ENCODE measurements around the gene YTHDC1.
A peak's percentile ranks its signal among the peaks of the same experiment; 100 is the strongest.

YTHDC1 gene

DNA sequence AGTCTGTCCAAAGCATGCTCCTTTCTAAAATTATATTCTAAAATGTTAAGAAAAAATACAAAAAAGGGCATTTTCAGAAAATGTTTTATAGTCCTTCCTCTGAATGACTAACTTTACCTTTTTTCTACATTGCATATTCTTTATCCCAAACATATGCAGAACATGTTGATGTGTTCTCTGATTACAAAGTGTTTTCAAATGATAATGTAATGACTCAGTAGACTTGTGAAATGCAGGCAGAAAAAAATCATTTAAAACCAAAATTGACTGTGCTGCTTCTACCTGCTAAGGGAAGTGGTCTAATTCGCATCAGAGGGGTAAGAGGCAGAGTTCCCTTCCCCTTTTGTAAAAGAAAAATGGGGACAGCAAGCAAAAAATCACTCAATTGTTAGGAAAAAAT lies 22.7 kb upstream of the YTHDC1 start:
- Histone ChIP-seq H3K27ac (ENCODE audit: low read depth, low read length) (no peak overlapping the region), H4K91ac (ENCODE audit: low read depth, low read length) (no peak overlapping the region), H2BK12ac (ENCODE audit: low read length) (no peak overlapping the region), H3K27me3 (ENCODE audit: insufficient read depth, low read length) (no peaks in the 10 kb centered on the region), H2AFZ (ENCODE audit: insufficient read depth, low read length, poor library complexity) (no peak overlapping the region), H3K79me2 (ENCODE audit: control insufficient read depth, insufficient read depth, low read length, poor library complexity) (peaks cover 1% of the 10 kb centered on the region), H4K8ac (ENCODE audit: low read depth, low read length) (no peak overlapping the region), H3K4me2 (ENCODE audit: low read length) (no peak overlapping the region), H3K9ac (ENCODE audit: low read length) (no peak overlapping the region), H2AK5ac (ENCODE audit: low read length) (no peak overlapping the region), H4K12ac (ENCODE audit: low read depth, low read length) (no peak overlapping the region), H3K23ac (ENCODE audit: low read length) (no peak overlapping the region), H3K18ac (ENCODE audit: low read length) (no peak overlapping the region), H3K4me3 (ENCODE audit: low read depth, low read length) (no peak overlapping the region), H2BK120ac (ENCODE audit: insufficient read depth, low read length, poor library complexity) (no peak overlapping the region), H2BK5ac (ENCODE audit: low read depth, low read length, poor library complexity) (no peak overlapping the region), H3K9me3 (ENCODE audit: insufficient read depth, low read depth, low read length) (no peaks in the 10 kb centered on the region), H3K14ac (ENCODE audit: low read length) (no peak overlapping the region), H3K79me1 (ENCODE audit: low read length) (peaks cover 16% of the 10 kb centered on the region), H3K4ac (ENCODE audit: low read depth, low read length) (no peak overlapping the region), H3K4me1 (ENCODE audit: control insufficient read depth in 1 of 2, insufficient read depth in 2 of 2, low read length in 2 of 2) (peaks cover 13 to 15% of the 10 kb centered on the region in 2 experiments), H3K36me3 (ENCODE audit: control insufficient read depth in 1 of 2, insufficient read depth in 2 of 2, low read length in 2 of 2) (no peaks in the 10 kb centered on the region)
- no CpG with 5 or more reads among the region's 1 CpG for WGBS (ENCODE audit: extremely low coverage, insufficient coverage, insufficient read length)
- peak in 1 of 2 donors; percentile 78 for DNase-seq

DNA sequence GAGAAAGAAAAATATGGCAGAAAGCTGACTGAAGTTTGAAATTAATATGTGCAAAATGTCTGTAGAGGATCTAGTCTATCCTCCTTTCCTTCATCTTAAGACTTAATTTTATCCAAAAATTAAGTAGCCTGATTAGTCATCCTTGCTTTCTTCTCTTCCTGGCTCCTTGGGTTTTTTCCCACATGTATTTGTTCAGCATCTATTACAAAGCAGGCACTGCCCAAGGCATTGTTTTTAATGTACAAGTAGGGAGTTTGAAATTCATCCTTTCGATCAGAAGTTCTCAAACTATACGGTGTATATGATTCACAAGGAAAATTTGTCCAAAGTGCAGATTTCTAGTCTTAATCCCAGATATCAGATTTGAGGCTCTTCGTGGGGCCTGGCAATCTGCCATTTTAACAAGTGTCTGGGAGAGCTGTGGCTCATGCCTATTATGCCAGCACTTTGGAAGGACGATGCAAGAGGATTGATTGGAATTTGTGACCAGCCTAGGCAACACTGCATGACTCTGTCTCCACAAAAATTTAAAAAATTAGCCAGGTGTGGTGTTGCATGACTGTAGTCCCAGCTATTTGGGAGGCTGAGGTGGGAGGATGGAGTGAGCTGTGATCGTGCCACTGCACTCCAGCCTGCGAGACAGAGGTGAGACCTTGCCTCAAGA lies 19.4 kb upstream of the YTHDC1 start:
- peak overlapping the region; percentile 69 for H2BK5ac ChIP-seq (ENCODE audit: low read depth, low read length, poor library complexity)
- no peak overlapping the region for H3K14ac ChIP-seq (ENCODE audit: low read length)
- H4K91ac ChIP-seq (ENCODE audit: low read depth, low read length), result peak overlapping the region; percentile 65
- H3K36me3 ChIP-seq (ENCODE audit: control insufficient read depth in 1 of 2, insufficient read depth in 2 of 2, low read length in 2 of 2), result no peaks in the 10 kb centered on the region
- peaks cover 20% of the 10 kb centered on the region for H3K79me1 ChIP-seq (ENCODE audit: low read length)
- H3K4ac ChIP-seq (ENCODE audit: low read depth, low read length), result no peak overlapping the region
- peaks cover 13 to 19% of the 10 kb centered on the region in 2 experiments for H3K4me1 ChIP-seq (ENCODE audit: control insufficient read depth in 1 of 2, insufficient read depth in 2 of 2, low read length in 2 of 2)
- H3K9me3 ChIP-seq (ENCODE audit: insufficient read depth, low read depth, low read length), result peaks cover 4% of the 10 kb centered on the region
- peak overlapping the region; percentile 87 for H3K27ac ChIP-seq (ENCODE audit: low read depth, low read length)
- peak overlapping the region; percentile 91 for H2BK12ac ChIP-seq (ENCODE audit: low read length)
- H3K27me3 ChIP-seq (ENCODE audit: insufficient read depth, low read length), result no peaks in the 10 kb centered on the region
- H2AK5ac ChIP-seq (ENCODE audit: low read length), result no peak overlapping the region
- H4K8ac ChIP-seq (ENCODE audit: low read depth, low read length), result peak overlapping the region; percentile 4
- peaks cover 1% of the 10 kb centered on the region for H3K79me2 ChIP-seq (ENCODE audit: control insufficient read depth, insufficient read depth, low read length, poor library complexity)
- peak overlapping the region; percentile 24 for H2BK120ac ChIP-seq (ENCODE audit: insufficient read depth, low read length, poor library complexity)
- WGBS (ENCODE audit: extremely low coverage, insufficient coverage, insufficient read length), result no CpG with 5 or more reads among the region's 6 CpGs
- peak; percentile 88 to 97 for DNase-seq
- H2AFZ ChIP-seq (ENCODE audit: insufficient read depth, low read length, poor library complexity), result no peak overlapping the region
- no peak overlapping the region for H3K4me3 ChIP-seq (ENCODE audit: low read depth, low read length)
- no peak overlapping the region for H4K12ac ChIP-seq (ENCODE audit: low read depth, low read length)
- no peak overlapping the region for H3K18ac ChIP-seq (ENCODE audit: low read length)
- H3K4me2 ChIP-seq (ENCODE audit: low read length), result peak overlapping the region; percentile 45
- no peak overlapping the region for H3K23ac ChIP-seq (ENCODE audit: low read length)
- no peak overlapping the region for H3K9ac ChIP-seq (ENCODE audit: low read length)

DNA sequence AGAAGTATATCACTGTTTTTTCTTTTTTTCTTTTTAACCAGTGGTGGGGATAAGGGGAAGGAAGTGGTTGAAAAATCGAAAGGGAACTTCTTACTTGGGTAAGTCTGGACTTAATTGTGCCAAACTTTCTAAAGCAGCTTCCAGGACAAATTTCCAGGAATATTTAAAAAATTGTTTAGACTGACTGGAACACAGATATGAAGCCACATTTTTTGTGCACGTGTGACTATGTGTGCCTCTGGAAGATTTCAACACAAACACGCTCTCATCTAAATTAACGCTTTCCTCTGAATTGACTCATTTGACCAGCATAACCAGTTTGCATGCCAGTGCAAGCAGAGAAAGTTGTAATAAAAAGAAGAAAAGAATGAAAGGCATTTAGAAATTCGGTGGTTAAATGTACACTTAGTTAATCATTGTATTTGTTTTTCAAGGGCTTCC lies 18.8 kb upstream of the YTHDC1 start:
- H4K8ac ChIP-seq (ENCODE audit: low read depth, low read length), result no peak overlapping the region
- no peak overlapping the region for H3K4me2 ChIP-seq (ENCODE audit: low read length)
- peaks cover 20% of the 10 kb centered on the region for H3K79me1 ChIP-seq (ENCODE audit: low read length)

DNA sequence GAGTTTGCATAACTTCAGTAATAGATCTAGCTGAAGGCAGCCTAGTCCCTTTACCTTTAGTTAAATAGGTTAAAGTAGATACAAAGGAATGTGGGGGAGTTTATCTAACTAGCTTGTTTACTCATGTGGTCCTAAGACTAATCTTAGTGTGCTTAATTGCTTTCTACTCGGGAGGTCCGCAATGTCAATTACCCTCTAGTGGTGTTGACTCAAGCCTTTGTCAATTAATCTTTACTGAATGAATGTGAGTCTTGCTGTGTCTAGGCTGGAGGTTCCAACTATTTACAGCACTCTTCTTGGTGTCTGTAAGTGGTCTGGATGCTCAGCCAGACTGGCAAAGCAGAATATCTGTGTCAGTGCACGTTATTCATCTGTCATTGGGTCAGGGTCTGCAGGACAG lies 17.9 kb upstream of the YTHDC1 start:
- Histone ChIP-seq H2BK5ac (ENCODE audit: low read depth, low read length, poor library complexity) (peak overlapping the region; percentile 83), H3K9me3 (ENCODE audit: insufficient read depth, low read depth, low read length) (peaks cover 4% of the 10 kb centered on the region), H4K8ac (ENCODE audit: low read depth, low read length) (peak overlapping the region; percentile 48), H2BK120ac (ENCODE audit: insufficient read depth, low read length, poor library complexity) (peak overlapping the region; percentile 88), H3K79me2 (ENCODE audit: control insufficient read depth, insufficient read depth, low read length, poor library complexity) (peaks cover 1% of the 10 kb centered on the region), H3K4me2 (ENCODE audit: low read length) (no peak overlapping the region), H3K14ac (ENCODE audit: low read length) (peak overlapping the region; percentile 67), H3K23ac (ENCODE audit: low read length) (no peak overlapping the region), H3K79me1 (ENCODE audit: low read length) (peaks cover 19% of the 10 kb centered on the region), H4K12ac (ENCODE audit: low read depth, low read length) (no peak overlapping the region), H4K91ac (ENCODE audit: low read depth, low read length) (peak overlapping the region; percentile 83), H3K27ac (ENCODE audit: low read depth, low read length) (peak overlapping the region; percentile 58), H3K4ac (ENCODE audit: low read depth, low read length) (no peak overlapping the region), H3K18ac (ENCODE audit: low read length) (peak overlapping the region; percentile 56), H3K4me1 (ENCODE audit: control insufficient read depth in 1 of 2, insufficient read depth in 2 of 2, low read length in 2 of 2) (peaks cover 11 to 17% of the 10 kb centered on the region in 2 experiments), H3K9ac (ENCODE audit: low read length) (no peak overlapping the region), H3K4me3 (ENCODE audit: low read depth, low read length) (no peak overlapping the region), H2AFZ (ENCODE audit: insufficient read depth, low read length, poor library complexity) (no peak overlapping the region), H3K27me3 (ENCODE audit: insufficient read depth, low read length) (no peaks in the 10 kb centered on the region), H3K36me3 (ENCODE audit: control insufficient read depth in 1 of 2, insufficient read depth in 2 of 2, low read length in 2 of 2) (no peaks in the 10 kb centered on the region), H2AK5ac (ENCODE audit: low read length) (no peak overlapping the region), H2BK12ac (ENCODE audit: low read length) (peak overlapping the region; percentile 98)
- WGBS (ENCODE audit: extremely low coverage, insufficient coverage, insufficient read length), result no CpG with 5 or more reads among the region's 3 CpGs
- DNase-seq, result peak in 1 of 2 donors; percentile 5

More for the DNA sequence above, 18.8 kb upstream of the YTHDC1 start:
- peak; percentile 84 to 97 for DNase-seq
- Histone ChIP-seq H3K9me3 (ENCODE audit: insufficient read depth, low read depth, low read length) (peaks cover 4% of the 10 kb centered on the region), H2AK5ac (ENCODE audit: low read length) (no peak overlapping the region), H2BK12ac (ENCODE audit: low read length) (no peak overlapping the region), H3K4me1 (ENCODE audit: control insufficient read depth in 1 of 2, insufficient read depth in 2 of 2, low read length in 2 of 2) (peaks cover 13 to 19% of the 10 kb centered on the region in 2 experiments), H3K14ac (ENCODE audit: low read length) (no peak overlapping the region), H2BK120ac (ENCODE audit: insufficient read depth, low read length, poor library complexity) (no peak overlapping the region), H3K18ac (ENCODE audit: low read length) (no peak overlapping the region), H3K9ac (ENCODE audit: low read length) (no peak overlapping the region), H3K23ac (ENCODE audit: low read length) (no peak overlapping the region), H2BK5ac (ENCODE audit: low read depth, low read length, poor library complexity) (no peak overlapping the region), H4K91ac (ENCODE audit: low read depth, low read length) (no peak overlapping the region), H4K12ac (ENCODE audit: low read depth, low read length) (no peak overlapping the region), H3K27ac (ENCODE audit: low read depth, low read length) (peak overlapping the region; percentile 87), H3K4ac (ENCODE audit: low read depth, low read length) (no peak overlapping the region), H3K79me2 (ENCODE audit: control insufficient read depth, insufficient read depth, low read length, poor library complexity) (peaks cover 1% of the 10 kb centered on the region), H3K27me3 (ENCODE audit: insufficient read depth, low read length) (no peaks in the 10 kb centered on the region), H3K4me3 (ENCODE audit: low read depth, low read length) (no peak overlapping the region), H3K36me3 (ENCODE audit: control insufficient read depth in 1 of 2, insufficient read depth in 2 of 2, low read length in 2 of 2) (no peaks in the 10 kb centered on the region), H2AFZ (ENCODE audit: insufficient read depth, low read length, poor library complexity) (no peak overlapping the region)
- WGBS (ENCODE audit: extremely low coverage, insufficient coverage, insufficient read length), result no CpG with 5 or more reads among the region's 5 CpGs

Data from trophoblast cell (in vitro differentiated cells and primary cell).